Measurements from ENCODE around the gene TRIM65.

Gene TRIM65

GRCh38 chr17:75902406-75902805, 5.7 kb upstream of the TRIM65 start:
- Histone ChIP-seq H4K20me1 (ENCODE audit: insufficient read depth, low read length) (no peaks in the 10 kb centered on the region), H3K79me2 (ENCODE audit: insufficient read depth, low read length) (peaks cover 5% of the 10 kb centered on the region; the same call in 1 of the 2 replicates), H3K27ac (ENCODE audit: low read depth, low read length, poor library complexity, severe bottlenecking) (no peak overlapping the region), H3F3A (ENCODE audit: insufficient read depth, low read length) (0 out of 2 replicates have a peak, but pooled peaks cover 4% of the 10 kb centered on the region), H2AFZ (ENCODE audit: low read length) (no peak overlapping the region), H3K9me2 (ENCODE audit: low read depth, low read length) (no peaks in the 10 kb centered on the region), H3K4me3 (ENCODE audit: low read depth, low read length, poor library complexity, severe bottlenecking) (no peak overlapping the region), H3K4me1 (ENCODE audit: insufficient read depth, low read length, severe bottlenecking) (peaks cover 28% of the 10 kb centered on the region), H3K9me3 (ENCODE audit: low read length) (no peaks in the 10 kb centered on the region), H3K27me3 (ENCODE audit: insufficient read depth, low read length) (no peaks in the 10 kb centered on the region), H3K4me2 (ENCODE audit: low read length) (no peak overlapping the region), H3K36me3 (ENCODE audit: insufficient read depth, low read length) (peaks cover 42% of the 10 kb centered on the region), H3K9ac (ENCODE audit: low read length) (no peak overlapping the region)
- TF ChIP-seq EZH2 (IDR thresholded peaks at IDR 0.05; ENCODE audit: borderline replicate concordance, low read length) (no peak), CTCF (IDR thresholded peaks at IDR 0.05; ENCODE audit: low read length) (no peak)

- Histone ChIP-seq H3K36me3 (ENCODE audit: insufficient read depth, low read length) (peaks cover 42% of the 10 kb centered on the region), H3K79me2 (ENCODE audit: insufficient read depth, low read length) (peaks cover 5% of the 10 kb centered on the region; the same call in 1 of the 2 replicates), H3K27me3 (ENCODE audit: insufficient read depth, low read length) (no peaks in the 10 kb centered on the region), H3F3A (ENCODE audit: insufficient read depth, low read length) (0 out of 2 replicates have a peak, but pooled peaks cover 4% of the 10 kb centered on the region), H2AFZ (ENCODE audit: low read length) (no peak overlapping the region), H3K4me3 (ENCODE audit: low read depth, low read length, poor library complexity, severe bottlenecking) (no peak overlapping the region), H3K9ac (ENCODE audit: low read length) (no peak overlapping the region), H3K9me2 (ENCODE audit: low read depth, low read length) (no peaks in the 10 kb centered on the region), H4K20me1 (ENCODE audit: insufficient read depth, low read length) (no peaks in the 10 kb centered on the region), H3K27ac (ENCODE audit: low read depth, low read length, poor library complexity, severe bottlenecking) (no peak overlapping the region), H3K9me3 (ENCODE audit: low read length) (no peaks in the 10 kb centered on the region), H3K4me1 (ENCODE audit: insufficient read depth, low read length, severe bottlenecking) (peaks cover 33% of the 10 kb centered on the region), H3K4me2 (ENCODE audit: low read length) (no peak overlapping the region)
- no peak for TF ChIP-seq CTCF (IDR thresholded peaks at IDR 0.05; ENCODE audit: low read length)
- no peak for TF ChIP-seq EZH2 (IDR thresholded peaks at IDR 0.05; ENCODE audit: borderline replicate concordance, low read length)
Observed at GRCh38 chr17:75901727-75902126, 5.0 kb upstream of the TRIM65 start.

GRCh38 chr17:75900691-75901533, 4.2 kb upstream of the TRIM65 start:
- peaks cover 31% of the 10 kb centered on the region for H3K4me1 ChIP-seq (ENCODE audit: insufficient read depth, low read length, severe bottlenecking)
- no peak overlapping the region for H2AFZ ChIP-seq (ENCODE audit: low read length)
- H3K9ac ChIP-seq (ENCODE audit: low read length) = no peak overlapping the region
- H3K4me3 ChIP-seq (ENCODE audit: low read depth, low read length, poor library complexity, severe bottlenecking) = no peak overlapping the region
- H3K27me3 ChIP-seq (ENCODE audit: insufficient read depth, low read length) = no peaks in the 10 kb centered on the region
- H3K27ac ChIP-seq (ENCODE audit: low read depth, low read length, poor library complexity, severe bottlenecking) = no peak overlapping the region
- H3K79me2 ChIP-seq (ENCODE audit: insufficient read depth, low read length) = peaks cover 5% of the 10 kb centered on the region; the same call in 1 of the 2 replicates
- no peaks in the 10 kb centered on the region for H4K20me1 ChIP-seq (ENCODE audit: insufficient read depth, low read length)
- H3F3A ChIP-seq (ENCODE audit: insufficient read depth, low read length) = 0 out of 2 replicates have a peak, but pooled peaks cover 4% of the 10 kb centered on the region
- no peaks in the 10 kb centered on the region for H3K9me2 ChIP-seq (ENCODE audit: low read depth, low read length)
- H3K36me3 ChIP-seq (ENCODE audit: insufficient read depth, low read length) = peaks cover 42% of the 10 kb centered on the region
- TF ChIP-seq EZH2 (IDR thresholded peaks at IDR 0.05; ENCODE audit: borderline replicate concordance, low read length) (no peak), CTCF (IDR thresholded peaks at IDR 0.05; ENCODE audit: low read length) (no peak)
- H3K9me3 ChIP-seq (ENCODE audit: low read length) = no peaks in the 10 kb centered on the region
- H3K4me2 ChIP-seq (ENCODE audit: low read length) = no peak overlapping the region

Measured in OCI-LY1 (cell line).